Testis (tissue), 2 donors: ENCODE measurements around the gene ITPKC.

ENCODE experiments used
- CTCF ChIP-seq, 3 experiments: fragments of 450-650 bp in 2 of 3; fragments of 200-600 bp in 1 of 3; sonication (generic) in 1 of 3; IDR thresholded peaks; one replicate each; pipeline ENCODE4 v1.5.1; 2016 to 2019; ENCODE audit warnings: antibody characterized with exemption in 3 of 3, mild to moderate bottlenecking in 2 of 3, moderate library complexity in 1 of 3
- POLR2A ChIP-seq: fragments of 450-650 bp; IDR thresholded peaks from one replicate; pipeline ENCODE4 v1.6.1; 2017; ENCODE audit warnings: antibody characterized with exemption, mild to moderate bottlenecking, moderate library complexity

- TF ChIP-seq CTCF (IDR thresholded peaks at IDR 0.05) (no peak), POLR2A (no peak)
Measured at GRCh38 chr19:40718774-40719391, 2.0 kb downstream of the ITPKC start.
